HEK293 (cell line): ENCODE measurements around the gene GMEB2.

ENCODE experiments used
- BCL11A ChIP-seq: fragments of 450-650 bp; formaldehyde crosslinking; IDR thresholded peaks from 2 replicates; pipeline ENCODE4 v1.5.1; 2016; ENCODE audit warnings: low read depth, missing biosample characterization, missing genetic modification characterization
- KLF7 ChIP-seq: fragments of 450-650 bp; formaldehyde crosslinking; IDR thresholded peaks from 2 replicates; pipeline ENCODE4 v1.5.1; 2016; ENCODE audit warnings: missing biosample characterization, missing genetic modification characterization, borderline replicate concordance
- KLF8 ChIP-seq: fragments of 450-650 bp; formaldehyde crosslinking; IDR thresholded peaks from 2 replicates; pipeline ENCODE4 v1.5.1; 2016; ENCODE audit warnings: missing biosample characterization, missing genetic modification characterization
- ZNF169 ChIP-seq: fragments of 450-650 bp; formaldehyde crosslinking; IDR thresholded peaks from 2 replicates; pipeline ENCODE4 v1.5.1; 2016; ENCODE audit warnings: missing biosample characterization, missing genetic modification characterization
- ZNF777 ChIP-seq: fragments of 450-650 bp; formaldehyde crosslinking; IDR thresholded peaks from 2 replicates; pipeline ENCODE4 v1.5.1; 2017; ENCODE audit warnings: missing biosample characterization, missing genetic modification characterization, borderline replicate concordance
- TF ChIP-seq, protein P1 (sequence below): fragments of 450-650 bp; formaldehyde crosslinking; IDR thresholded peaks from 2 replicates; pipeline ENCODE4 v1.5.1; 2016; ENCODE audit warnings: missing biosample characterization, missing genetic modification characterization
- TF ChIP-seq, protein P2 (sequence below): fragments of 450-650 bp; formaldehyde crosslinking; IDR thresholded peaks from 2 replicates; pipeline ENCODE4 v1.5.1; 2016; ENCODE audit warnings: missing biosample characterization, missing genetic modification characterization
- TF ChIP-seq, protein P3 (sequence below): fragments of 450-650 bp; formaldehyde crosslinking; IDR thresholded peaks from 2 replicates; pipeline ENCODE4 v1.5.1; 2016; ENCODE audit warnings: missing biosample characterization, missing genetic modification characterization

DNA sequence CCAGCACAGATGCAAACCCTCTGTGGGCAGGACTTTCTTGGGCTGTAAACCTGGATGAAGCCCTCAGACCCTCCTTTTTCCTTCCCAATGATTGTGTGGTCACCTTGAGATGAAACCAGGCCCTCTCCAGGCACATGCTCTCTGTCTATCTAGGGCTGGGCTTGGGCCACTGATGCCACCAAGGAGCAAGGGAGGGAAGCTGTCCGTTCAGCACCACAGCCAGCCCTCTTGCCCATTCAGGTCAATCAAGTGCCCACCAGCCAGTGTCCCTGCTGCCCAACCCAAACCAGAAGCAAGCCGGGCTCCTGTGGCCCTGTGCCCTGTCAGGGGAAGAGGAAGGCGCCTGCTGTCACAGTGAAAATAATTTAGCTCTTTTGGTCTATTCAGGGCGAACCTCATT is 18.3 kb upstream of the GMEB2 start:
- TF ChIP-seq, protein P1, sequence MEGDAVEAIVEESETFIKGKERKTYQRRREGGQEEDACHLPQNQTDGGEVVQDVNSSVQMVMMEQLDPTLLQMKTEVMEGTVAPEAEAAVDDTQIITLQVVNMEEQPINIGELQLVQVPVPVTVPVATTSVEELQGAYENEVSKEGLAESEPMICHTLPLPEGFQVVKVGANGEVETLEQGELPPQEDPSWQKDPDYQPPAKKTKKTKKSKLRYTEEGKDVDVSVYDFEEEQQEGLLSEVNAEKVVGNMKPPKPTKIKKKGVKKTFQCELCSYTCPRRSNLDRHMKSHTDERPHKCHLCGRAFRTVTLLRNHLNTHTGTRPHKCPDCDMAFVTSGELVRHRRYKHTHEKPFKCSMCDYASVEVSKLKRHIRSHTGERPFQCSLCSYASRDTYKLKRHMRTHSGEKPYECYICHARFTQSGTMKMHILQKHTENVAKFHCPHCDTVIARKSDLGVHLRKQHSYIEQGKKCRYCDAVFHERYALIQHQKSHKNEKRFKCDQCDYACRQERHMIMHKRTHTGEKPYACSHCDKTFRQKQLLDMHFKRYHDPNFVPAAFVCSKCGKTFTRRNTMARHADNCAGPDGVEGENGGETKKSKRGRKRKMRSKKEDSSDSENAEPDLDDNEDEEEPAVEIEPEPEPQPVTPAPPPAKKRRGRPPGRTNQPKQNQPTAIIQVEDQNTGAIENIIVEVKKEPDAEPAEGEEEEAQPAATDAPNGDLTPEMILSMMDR, result no peak
- TF ChIP-seq, protein P2, sequence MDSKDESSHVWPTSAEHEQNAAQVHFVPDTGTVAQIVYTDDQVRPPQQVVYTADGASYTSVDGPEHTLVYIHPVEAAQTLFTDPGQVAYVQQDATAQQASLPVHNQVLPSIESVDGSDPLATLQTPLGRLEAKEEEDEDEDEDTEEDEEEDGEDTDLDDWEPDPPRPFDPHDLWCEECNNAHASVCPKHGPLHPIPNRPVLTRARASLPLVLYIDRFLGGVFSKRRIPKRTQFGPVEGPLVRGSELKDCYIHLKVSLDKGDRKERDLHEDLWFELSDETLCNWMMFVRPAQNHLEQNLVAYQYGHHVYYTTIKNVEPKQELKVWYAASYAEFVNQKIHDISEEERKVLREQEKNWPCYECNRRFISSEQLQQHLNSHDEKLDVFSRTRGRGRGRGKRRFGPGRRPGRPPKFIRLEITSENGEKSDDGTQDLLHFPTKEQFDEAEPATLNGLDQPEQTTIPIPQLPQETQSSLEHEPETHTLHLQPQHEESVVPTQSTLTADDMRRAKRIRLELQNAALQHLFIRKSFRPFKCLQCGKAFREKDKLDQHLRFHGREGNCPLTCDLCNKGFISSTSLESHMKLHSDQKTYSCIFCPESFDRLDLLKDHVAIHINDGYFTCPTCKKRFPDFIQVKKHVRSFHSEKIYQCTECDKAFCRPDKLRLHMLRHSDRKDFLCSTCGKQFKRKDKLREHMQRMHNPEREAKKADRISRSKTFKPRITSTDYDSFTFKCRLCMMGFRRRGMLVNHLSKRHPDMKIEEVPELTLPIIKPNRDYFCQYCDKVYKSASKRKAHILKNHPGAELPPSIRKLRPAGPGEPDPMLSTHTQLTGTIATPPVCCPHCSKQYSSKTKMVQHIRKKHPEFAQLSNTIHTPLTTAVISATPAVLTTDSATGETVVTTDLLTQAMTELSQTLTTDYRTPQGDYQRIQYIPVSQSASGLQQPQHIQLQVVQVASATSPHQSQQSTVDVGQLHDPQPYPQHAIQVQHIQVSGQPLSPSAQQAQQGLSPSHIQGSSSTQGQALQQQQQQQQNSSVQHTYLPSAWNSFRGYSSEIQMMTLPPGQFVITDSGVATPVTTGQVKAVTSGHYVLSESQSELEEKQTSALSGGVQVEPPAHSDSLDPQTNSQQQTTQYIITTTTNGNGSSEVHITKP (tag by site-specific recombination), result no peak
- TF ChIP-seq ZNF169 (tag by site-specific recombination) (no peak), KLF8 (tag by site-specific recombination) (no peak), KLF7 (no peak), BCL11A (no peak), ZNF777 (tag by site-specific recombination) (no peak)
- TF ChIP-seq, protein P3, sequence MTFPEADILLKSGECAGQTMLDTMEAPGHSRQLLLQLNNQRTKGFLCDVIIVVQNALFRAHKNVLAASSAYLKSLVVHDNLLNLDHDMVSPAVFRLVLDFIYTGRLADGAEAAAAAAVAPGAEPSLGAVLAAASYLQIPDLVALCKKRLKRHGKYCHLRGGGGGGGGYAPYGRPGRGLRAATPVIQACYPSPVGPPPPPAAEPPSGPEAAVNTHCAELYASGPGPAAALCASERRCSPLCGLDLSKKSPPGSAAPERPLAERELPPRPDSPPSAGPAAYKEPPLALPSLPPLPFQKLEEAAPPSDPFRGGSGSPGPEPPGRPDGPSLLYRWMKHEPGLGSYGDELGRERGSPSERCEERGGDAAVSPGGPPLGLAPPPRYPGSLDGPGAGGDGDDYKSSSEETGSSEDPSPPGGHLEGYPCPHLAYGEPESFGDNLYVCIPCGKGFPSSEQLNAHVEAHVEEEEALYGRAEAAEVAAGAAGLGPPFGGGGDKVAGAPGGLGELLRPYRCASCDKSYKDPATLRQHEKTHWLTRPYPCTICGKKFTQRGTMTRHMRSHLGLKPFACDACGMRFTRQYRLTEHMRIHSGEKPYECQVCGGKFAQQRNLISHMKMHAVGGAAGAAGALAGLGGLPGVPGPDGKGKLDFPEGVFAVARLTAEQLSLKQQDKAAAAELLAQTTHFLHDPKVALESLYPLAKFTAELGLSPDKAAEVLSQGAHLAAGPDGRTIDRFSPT, result no peak
